ENCODE data around the gene CORO2B.

CORO2B gene

GRCh38 chr15:68715111-68715510 lies 136.3 kb downstream of the CORO2B start:
- in situ Hi-C loops (cut with MboI; ENCODE audit: low sequenced_read_pairs), result no loop called here

GRCh38 chr15:68717951-68718350 lies 139.2 kb downstream of the CORO2B start:
- in situ Hi-C loops (cut with MboI; ENCODE audit: low sequenced_read_pairs), result no loop called here

GRCh38 chr15:68718468-68718867 lies 139.7 kb downstream of the CORO2B start:
- in situ Hi-C loops (cut with MboI; ENCODE audit: low sequenced_read_pairs), result no loop called here

- in situ Hi-C loops (cut with MboI; ENCODE audit: low sequenced_read_pairs), result no loop called here
Measured at GRCh38 chr15:68719051-68719450, 140.3 kb downstream of the CORO2B start.

GRCh38 chr15:68719672-68720071 lies 140.9 kb downstream of the CORO2B start:
- in situ Hi-C loops (cut with MboI; ENCODE audit: low sequenced_read_pairs), result no loop called here

GRCh38 chr15:68721886-68722285 lies 143.1 kb downstream of the CORO2B start:
- in situ Hi-C loops (cut with MboI; ENCODE audit: low sequenced_read_pairs), result no loop called here

- in situ Hi-C loops (cut with MboI; ENCODE audit: low sequenced_read_pairs), result no loop called here
Measured at GRCh38 chr15:68725736-68726135, 146.9 kb downstream of the CORO2B start.

- in situ Hi-C loops (cut with MboI; ENCODE audit: low sequenced_read_pairs), result no loop called here
Measured at GRCh38 chr15:68726246-68726645, 147.5 kb downstream of the CORO2B start.

GRCh38 chr15:68729789-68730411 lies 151.1 kb downstream of the CORO2B start:
- in situ Hi-C loops (cut with MboI; ENCODE audit: low sequenced_read_pairs), result no loop called here

GRCh38 chr15:68730471-68730919 lies 151.7 kb downstream of the CORO2B start:
- in situ Hi-C loops (cut with MboI; ENCODE audit: low sequenced_read_pairs), result no loop called here

GRCh38 chr15:68730976-68731897 lies 152.4 kb downstream of the CORO2B start:
- in situ Hi-C loops (cut with MboI; ENCODE audit: low sequenced_read_pairs), result no loop called here

GRCh38 chr15:68732451-68732850 lies 153.7 kb downstream of the CORO2B start:
- in situ Hi-C loops (cut with MboI; ENCODE audit: low sequenced_read_pairs), result no loop called here

GRCh38 chr15:68733666-68734065 lies 154.9 kb downstream of the CORO2B start:
- in situ Hi-C loops (cut with MboI; ENCODE audit: low sequenced_read_pairs), result no loop called here

- in situ Hi-C loops (cut with MboI; ENCODE audit: low sequenced_read_pairs), result no loop called here
Measured at GRCh38 chr15:68734352-68734751, 155.6 kb downstream of the CORO2B start.

GRCh38 chr15:68734881-68735280 lies 156.1 kb downstream of the CORO2B start:
- in situ Hi-C loops (cut with MboI; ENCODE audit: low sequenced_read_pairs), result no loop called here

- in situ Hi-C loops (cut with MboI; ENCODE audit: low sequenced_read_pairs), result no loop called here
Measured at GRCh38 chr15:68735610-68736009, 156.8 kb downstream of the CORO2B start.

GRCh38 chr15:68739390-68740080 lies 160.7 kb downstream of the CORO2B start:
- in situ Hi-C loops (cut with MboI; ENCODE audit: low sequenced_read_pairs), result no loop called here

GRCh38 chr15:68743256-68743655 lies 164.5 kb downstream of the CORO2B start:
- in situ Hi-C loops (cut with MboI; ENCODE audit: low sequenced_read_pairs), result no loop called here

- in situ Hi-C loops (cut with MboI; ENCODE audit: low sequenced_read_pairs), result no loop called here
Measured at GRCh38 chr15:68749365-68749764, 170.6 kb downstream of the CORO2B start.

GRCh38 chr15:68749793-68750192 lies 171.0 kb downstream of the CORO2B start:
- in situ Hi-C loops (cut with MboI; ENCODE audit: low sequenced_read_pairs), result no loop called here

- in situ Hi-C loops (cut with MboI; ENCODE audit: low sequenced_read_pairs), result no loop called here
Measured at GRCh38 chr15:68751622-68752021, 172.8 kb downstream of the CORO2B start.

GRCh38 chr15:68755731-68756130 lies 176.9 kb downstream of the CORO2B start:
- in situ Hi-C loops (cut with MboI; ENCODE audit: low sequenced_read_pairs), result no loop called here
